ENCODE data around the gene CUL4A.
"Not testable (repeated sequence)": the region's sequence is repeated elsewhere in the genome, so short reads cannot be mapped to it uniquely, and the experiment has no call there.

CUL4A gene

DNA sequence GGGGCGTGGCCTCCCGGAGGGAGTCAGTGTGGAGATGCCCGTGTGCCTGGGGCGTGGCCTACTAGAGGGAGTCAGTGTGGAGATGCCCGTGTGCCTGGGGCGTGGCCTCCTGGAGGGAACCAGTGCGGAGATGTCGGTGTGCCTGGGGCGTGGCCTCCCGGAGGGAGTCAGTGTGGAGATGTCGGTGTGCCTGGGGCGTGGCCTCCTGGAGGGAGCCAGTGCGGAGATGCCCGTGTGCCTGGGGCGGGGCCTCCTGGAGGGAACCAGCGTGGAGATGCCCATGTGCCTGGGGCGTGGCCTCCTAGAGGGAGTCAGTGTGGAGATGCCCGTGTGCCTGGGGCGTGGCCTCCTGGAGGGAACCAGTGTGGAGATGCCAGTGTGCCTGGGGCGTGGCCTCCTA is 104.7 kb downstream of the CUL4A start:
- not testable (repeated sequence) for FAIRE-seq; DNase-seq (ENCODE audit: extremely low spot score, insufficient read length, low read depth)

GRCh38 chr13:113314895-113315470 is 105.6 kb downstream of the CUL4A start:
- not testable (repeated sequence) for DNase-seq (ENCODE audit: extremely low spot score, insufficient read length, low read depth); FAIRE-seq

GRCh38 chr13:113315992-113316391 is 106.6 kb downstream of the CUL4A start:
- FAIRE-seq (no peak), DNase-seq (ENCODE audit: extremely low spot score, insufficient read length, low read depth) (no peak)
